Upper lobe of left lung (tissue), 4 donors: Measurements from ENCODE around the gene CLN6.

ENCODE experiments used
- POLR2A ChIP-seq, 4 donors: fragments of 450-650 bp; IDR thresholded peaks; one replicate each; pipeline ENCODE4 v1.5.1; 2016 to 2017; ENCODE audit warnings: antibody characterized with exemption in 4 of 4, mild to moderate bottlenecking in 2 of 4
- POLR2AphosphoS5 ChIP-seq, 2 donors: sonication (generic); formaldehyde crosslinking; IDR thresholded peaks; one replicate each; pipeline ENCODE4 v1.5.1; 2017; ENCODE audit warnings: antibody characterized with exemption in 2 of 2
- TF ChIP-seq, protein P1 (sequence below), 6 experiments: fragments of 450-650 bp in 4 of 6; fragments of 200-600 bp in 2 of 6; sonication (generic) in 2 of 6; IDR thresholded peaks; one replicate each; pipeline ENCODE4 v1.5.1; 2016 to 2019; ENCODE audit warnings: antibody characterized with exemption in 6 of 6

DNA sequence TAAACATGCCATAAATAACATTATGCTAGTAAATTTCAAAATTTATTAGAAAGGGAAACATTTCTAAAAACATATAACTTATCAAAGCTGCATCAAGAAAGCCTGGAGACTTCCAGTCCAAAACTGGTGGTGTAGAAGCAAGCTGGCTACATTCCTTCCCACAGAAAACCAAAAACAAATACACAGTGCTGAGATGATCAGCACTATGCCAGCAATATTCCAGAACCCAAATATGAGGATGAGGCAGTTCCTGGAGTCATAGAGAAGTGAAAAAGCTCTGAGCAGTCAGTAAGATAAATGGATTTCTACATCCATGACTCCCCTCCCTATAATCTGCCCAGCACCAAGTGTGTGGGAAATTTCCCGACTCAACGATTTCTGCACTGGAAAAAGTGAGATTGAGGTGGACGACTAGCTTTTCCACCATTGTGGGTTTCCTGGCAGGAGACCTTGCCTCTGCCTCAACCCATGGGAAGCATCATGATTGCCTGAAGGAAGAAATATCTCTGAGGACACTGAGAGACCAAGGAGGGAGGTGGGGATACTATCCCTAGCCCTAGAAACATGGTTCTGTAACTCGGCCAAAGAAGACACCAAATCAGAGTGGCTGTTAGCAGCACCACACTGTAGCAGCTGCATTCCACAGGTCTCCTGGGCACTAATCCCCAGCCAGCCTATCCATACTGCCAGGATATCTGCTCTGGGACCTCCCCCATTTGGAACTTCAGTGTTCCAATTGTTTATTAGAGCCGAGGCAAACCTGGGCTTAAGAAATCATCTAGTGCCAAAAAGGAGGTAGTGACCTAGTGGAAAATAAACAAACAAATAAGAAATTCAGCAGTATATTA is 11.8 kb upstream of the CLN6 start:
- TF ChIP-seq POLR2A (IDR thresholded peaks at IDR 0.05) (no peak), POLR2AphosphoS5 (IDR thresholded peaks at IDR 0.05) (no peak)
- TF ChIP-seq, protein P1, sequence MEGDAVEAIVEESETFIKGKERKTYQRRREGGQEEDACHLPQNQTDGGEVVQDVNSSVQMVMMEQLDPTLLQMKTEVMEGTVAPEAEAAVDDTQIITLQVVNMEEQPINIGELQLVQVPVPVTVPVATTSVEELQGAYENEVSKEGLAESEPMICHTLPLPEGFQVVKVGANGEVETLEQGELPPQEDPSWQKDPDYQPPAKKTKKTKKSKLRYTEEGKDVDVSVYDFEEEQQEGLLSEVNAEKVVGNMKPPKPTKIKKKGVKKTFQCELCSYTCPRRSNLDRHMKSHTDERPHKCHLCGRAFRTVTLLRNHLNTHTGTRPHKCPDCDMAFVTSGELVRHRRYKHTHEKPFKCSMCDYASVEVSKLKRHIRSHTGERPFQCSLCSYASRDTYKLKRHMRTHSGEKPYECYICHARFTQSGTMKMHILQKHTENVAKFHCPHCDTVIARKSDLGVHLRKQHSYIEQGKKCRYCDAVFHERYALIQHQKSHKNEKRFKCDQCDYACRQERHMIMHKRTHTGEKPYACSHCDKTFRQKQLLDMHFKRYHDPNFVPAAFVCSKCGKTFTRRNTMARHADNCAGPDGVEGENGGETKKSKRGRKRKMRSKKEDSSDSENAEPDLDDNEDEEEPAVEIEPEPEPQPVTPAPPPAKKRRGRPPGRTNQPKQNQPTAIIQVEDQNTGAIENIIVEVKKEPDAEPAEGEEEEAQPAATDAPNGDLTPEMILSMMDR (IDR thresholded peaks at IDR 0.05) = no peak
